GM12878 (cell line): Measurements from ENCODE around the gene IP6K3. TPM values are rescaled to one million over a fixed set of nuclear protein-coding genes. Genes with fewer than 3 reads are reported as not detected.

Experiments
- ATAC-seq: fragments of 200-7000 bp; cut with Tn5 transposase; 3 replicates; pipeline ENCODE4 v1.9.1; 2020; ENCODE audit warnings: mild to moderate bottlenecking, moderate library complexity
- BruUV-seq: library from RNA; stranded (reverse); fragments of 400-500 nt; replicated peaks from 2 replicates; lab custom pipeline; 2021; lab: Mats Ljungman, UMichigan
- CTCF ChIA-PET: fragments of 300-600 bp; sonication (Branson Sonifier 250); formaldehyde crosslinking; extraction: SDS; loops from one replicate; lab custom pipeline; 2021; ENCODE audit warnings: inconsistent platforms; lab: Yijun Ruan, JAX
- POLR2A ChIA-PET: fragments of 350-600 bp; formaldehyde crosslinking; extraction: SDS; loops from one replicate; lab custom pipeline; 2021; ENCODE audit warnings: inconsistent platforms; lab: Charles Lee
- RAD21 ChIA-PET: fragments of 300-600 bp; sonication (Branson Sonifier 250); formaldehyde crosslinking; loops from one replicate; lab custom pipeline; 2023; ENCODE audit warnings: antibody characterized with exemption; ENCODE audit not compliant: unreplicated experiment; lab: Charles Lee
- SMC1A ChIA-PET: fragments of 300-600 bp; sonication (Branson Sonifier 250); formaldehyde crosslinking; loops from one replicate; lab custom pipeline; 2023; ENCODE audit not compliant: unreplicated experiment, uncharacterized antibody; lab: Charles Lee
- DNase-seq: peaks from one replicate; pipeline ENCODE4 v3.0.0-alpha.2; 2011; ENCODE audit warnings: low read depth, low spot score
- FAIRE-seq: peaks from 3 replicates; lab custom pipeline; 2011; peaks lifted over from hg19 to GRCh38; lab: Jason Lieb, UNC
- H2AFZ ChIP-seq: 2 replicates; pipeline ENCODE4 v1.6.0; 2011; ENCODE audit warnings: low read depth, low read length, control low read depth; ENCODE audit not compliant: control insufficient read depth
- H3K27ac ChIP-seq: 2 replicates; pipeline ENCODE4 v1.5.1; 2011; ENCODE audit warnings: control low read depth; ENCODE audit not compliant: control insufficient read depth, insufficient read depth
- H3K27me3 ChIP-seq, 2 experiments: replicated peaks in 1 of 2; 2 replicates each; pipeline versions ENCODE4 v1.6.0 to v1.6.1; 2011; ENCODE audit warnings: low read length in 1 of 2; ENCODE audit not compliant: control insufficient read depth in 2 of 2, insufficient read depth in 2 of 2
- H3K36me3 ChIP-seq, 2 experiments: 2 replicates each; pipeline ENCODE4 v1.5.1; 2011; ENCODE audit warnings: low read length in 1 of 2; ENCODE audit not compliant: control insufficient read depth in 2 of 2, insufficient read depth in 2 of 2
- H3K4me1 ChIP-seq: 2 replicates; pipeline ENCODE4 v1.6.1; 2011; ENCODE audit warnings: mild to moderate bottlenecking, low read length, moderate library complexity, mixed read lengths; ENCODE audit not compliant: control insufficient read depth, insufficient read depth
- H3K4me2 ChIP-seq: 2 replicates; pipeline ENCODE4 v1.6.0; 2011; ENCODE audit warnings: control low read depth; ENCODE audit not compliant: control insufficient read depth, insufficient read depth
- H3K4me3 ChIP-seq: fragments of 200-600 bp; sonication (generic); 2 replicates; pipeline ENCODE4 v1.5.1; 2016
- H3K79me2 ChIP-seq: 2 replicates; pipeline ENCODE4 v1.6.0; 2011; ENCODE audit warnings: low read length; ENCODE audit not compliant: control insufficient read depth, insufficient read depth
- H3K9ac ChIP-seq: 2 replicates; pipeline ENCODE4 v1.8.0; 2011; ENCODE audit warnings: low read length, control low read depth, mixed read lengths; ENCODE audit not compliant: control insufficient read depth, insufficient read depth
- H3K9me3 ChIP-seq: replicated peaks from 3 replicates; pipeline ENCODE4 v1.5.1; 2011; ENCODE audit warnings: mild to moderate bottlenecking, low read length; ENCODE audit not compliant: control insufficient read depth, insufficient read depth
- H4K20me1 ChIP-seq: 2 replicates; pipeline ENCODE4 v1.6.0; 2011; ENCODE audit not compliant: control insufficient read depth, insufficient read depth
- E4F1 ChIP-seq: fragments of 450-650 bp; IDR thresholded peaks from 2 replicates; pipeline ENCODE4 v1.6.1; 2018; ENCODE audit warnings: borderline replicate concordance, mild to moderate bottlenecking; ENCODE audit not compliant: partially characterized antibody
- EP300 ChIP-seq, 2 experiments: fragments of 150-350 bp in 1 of 2; IDR thresholded peaks; 2 replicates each; pipeline ENCODE4 v1.6.1; 2011 to 2012; ENCODE audit warnings: low read depth in 2 of 2, low read length in 2 of 2, borderline replicate concordance in 1 of 2, improper control_type of control experiment in 1 of 2, inconsistent platforms in 1 of 2; ENCODE audit not compliant: control insufficient read depth in 1 of 2
- FOS ChIP-seq: IDR thresholded peaks from 3 replicates; pipeline ENCODE4 v1.6.1; 2011; ENCODE audit warnings: borderline replicate concordance; ENCODE audit not compliant: insufficient read length; ENCODE audit errors: extremely low read depth
- JUND ChIP-seq: IDR thresholded peaks from 2 replicates; pipeline ENCODE4 v1.6.1; 2012; ENCODE audit warnings: low read depth, mild to moderate bottlenecking, low read length, improper control_type of control experiment, moderate library complexity
- LARP7 ChIP-seq: fragments of 450-650 bp; IDR thresholded peaks from 2 replicates; pipeline ENCODE4 v1.6.1; 2017; ENCODE audit warnings: mild to moderate bottlenecking
- POLR2A ChIP-seq: IDR thresholded peaks from 2 replicates; pipeline ENCODE4 v1.6.1; 2011; ENCODE audit warnings: low read depth, mild to moderate bottlenecking, low read length
- POLR2AphosphoS2 ChIP-seq: IDR thresholded peaks from 2 replicates; pipeline ENCODE4 v1.6.1; 2011; ENCODE audit warnings: low read depth, mild to moderate bottlenecking, low read length, improper control_type of control experiment, moderate library complexity
- RFX5 ChIP-seq: IDR thresholded peaks from 2 replicates; pipeline ENCODE4 v1.6.1; 2011; ENCODE audit warnings: low read depth, low read length, improper control_type of control experiment
- SIX5 ChIP-seq: IDR thresholded peaks from 2 replicates; pipeline ENCODE4 v1.6.1; 2011; ENCODE audit warnings: mild to moderate bottlenecking, low read depth, low read length, moderate library complexity; ENCODE audit not compliant: severe bottlenecking
- SP1 ChIP-seq: IDR thresholded peaks from one replicate; pipeline ENCODE4 v1.6.1; 2011; ENCODE audit warnings: low read depth, low read length
- SUPT20H ChIP-seq: IDR thresholded peaks from 2 replicates; pipeline ENCODE4 v1.6.1; 2011; ENCODE audit warnings: low read depth, mild to moderate bottlenecking, low read length, moderate library complexity, borderline replicate concordance; ENCODE audit not compliant: control insufficient read depth
- WRNIP1 ChIP-seq: IDR thresholded peaks from 2 replicates; pipeline ENCODE4 v1.6.1; 2011; ENCODE audit warnings: low read depth, low read length, improper control_type of control experiment, borderline replicate concordance
- ZBED1 ChIP-seq: IDR thresholded peaks from 2 replicates; pipeline ENCODE4 v1.6.1; 2016; ENCODE audit warnings: borderline replicate concordance
- ZBTB11 ChIP-seq: fragments of 450-650 bp; formaldehyde crosslinking; IDR thresholded peaks from 2 replicates; pipeline ENCODE4 v1.5.0; 2022; ENCODE audit warnings: mild to moderate bottlenecking, missing genetic modification characterization
- WGBS: methylation state at CpG from one replicate; pipeline ENCODE4 v1.1.6; 2016; ENCODE audit warnings: low lambda C conversion rate; ENCODE audit not compliant: insufficient replicate concordance, insufficient coverage; ENCODE audit errors: missing lambda C conversion rate; 5-methylcytosine and 5-hydroxymethylcytosine counted together
- in situ Hi-C: fragments of 300-500 bp; cut with MboI; formaldehyde crosslinking; loops from 9 replicates; pipeline ENCODE4 v1.14.3; 2018; ENCODE audit warnings: mixed read lengths
- intact Hi-C: fragments of 100-400 bp; cut with micrococcal nuclease; formaldehyde crosslinking; loops from one replicate; pipeline ENCODE4 v1.14.2; 2022; ENCODE audit not compliant: unreplicated experiment
- polyA plus RNA-seq, 11 experiments: library from polyadenylated mRNA; depleted of rRNA in 4 of 11; unstranded in 6 of 11; stranded (reverse) in 5 of 11; fragments of >200 nt; fragmentation: Nextera tagmentation in 4 of 11; fragmentation: Illumina TruSeq in 1 of 11; extraction: Ambion mirVana in 4 of 11; extraction: Trizol in 1 of 11; gene quantifications; 1 replicate in 1 of 11; 2 replicates in 10 of 11; pipeline versions ENCODE4 v1.2.1 to v1.2.3, GENCODE V29; 2011 to 2016; ENCODE audit warnings: inconsistent platforms in 2 of 11, missing spikeins in 2 of 11, low read depth in 1 of 11
- total RNA-seq, 4 experiments: library from RNA; depleted of rRNA in 3 of 4; stranded (reverse); fragments of >200 nt in 3 of 4; fragmentation: Illumina TruSeq in 1 of 4; extraction: Trizol in 1 of 4; gene quantifications; 2 replicates each; pipeline versions ENCODE4 v1.2.1 to v1.2.3, GENCODE V29; 2013 to 2021

The IP6K3 gene
- total and polyA plus RNA-seq, 10 of the 15 experiments (the other 5 are each of a cell fraction or from before 2014, with no cell fraction given), result 0.02 to 0.15 (median 0.09) TPM; not detected in 7

- no TSS peak for BruUV-seq
- FAIRE-seq, result no peak
- WGBS, result 98% methylated on average over 5 of the region's 5 CpGs
These were observed 35.9 kb upstream of the IP6K3 start for GRCh38 chr6:33782561-33782960.

GRCh38 chr6:33781131-33781975 lies 34.6 kb upstream of the IP6K3 start:
- Histone ChIP-seq H4K20me1 (no peaks in the 10 kb centered on the region; the same call in 1 of the 2 replicates), H3K79me2 (peaks cover 5% of the 10 kb centered on the region), H3K27me3 (no peaks in the 10 kb centered on the region), H3K9me3 (no peaks in the 10 kb centered on the region), H3K4me3 (no peak overlapping the region), H3K27ac (no peak overlapping the region), H3K4me2 (no peak overlapping the region), H3K9ac (no peak overlapping the region), H3K4me1 (no peaks in the 10 kb centered on the region), H3K36me3 (peaks cover 11 to 41% of the 10 kb centered on the region in 2 experiments), H2AFZ (no peak overlapping the region)
- RAD21 ChIA-PET, result no interaction called here
- no TSS peak for BruUV-seq
- TF ChIP-seq ZBTB11 (CRISPR knock-in tag) (no peak), E4F1 (no peak), POLR2A (peak; percentile 28; the same call in 1 of the 2 replicates)
- intact Hi-C loops, result no loop called here
- WGBS, result 79% methylated on average over 16 of the region's 16 CpGs
- DNase-seq (no peak), FAIRE-seq (no peak), ATAC-seq (no peak)
- CTCF ChIA-PET, result interaction anchor here (4.9 kb wide), 1 partner anchor 12 kb away, joined by 33 read pairs; no protein-coding TSS in a partner anchor
- in situ Hi-C loops, result no loop called here
- POLR2A ChIA-PET, result no interaction called here
- SMC1A ChIA-PET, result no interaction called here

More at GRCh38 chr6:33782561-33782960, 35.9 kb upstream of the IP6K3 start:
- ChIA-PET SMC1A (no interaction called here), RAD21 (no interaction called here), POLR2A (no interaction called here), CTCF (no interaction called here)
- in situ Hi-C loops (no loop called here), intact Hi-C loops (no loop called here)
- no peaks in the 10 kb centered on the region; the same call in 1 of the 2 replicates for H4K20me1 ChIP-seq
- no peak overlapping the region for H2AFZ ChIP-seq
- H3K36me3 ChIP-seq, result peaks cover 8 to 29% of the 10 kb centered on the region in 2 experiments
- peaks cover 17% of the 10 kb centered on the region for H3K79me2 ChIP-seq
- H3K9me3 ChIP-seq, result no peaks in the 10 kb centered on the region
- H3K27ac ChIP-seq, result no peak overlapping the region
- no peaks in the 10 kb centered on the region for H3K27me3 ChIP-seq
- no peak overlapping the region for H3K4me3 ChIP-seq
- no peak overlapping the region for H3K4me2 ChIP-seq
- DNase-seq (no peak), ATAC-seq (no peak)
- peaks cover 6% of the 10 kb centered on the region for H3K4me1 ChIP-seq
- no peak overlapping the region for H3K9ac ChIP-seq
- no peak for TF ChIP-seq SIX5
- no peak for TF ChIP-seq RFX5
- TF ChIP-seq LARP7, result no peak
- TF ChIP-seq POLR2AphosphoS2, result no peak
- TF ChIP-seq FOS, result no peak
- no peak for TF ChIP-seq SP1
- no peak for TF ChIP-seq EP300 (IDR thresholded peaks at IDR 0.05; ENCODE audit: borderline replicate concordance in 1 of 2, control insufficient read depth in 1 of 2, low read depth in 2 of 2, low read length in 2 of 2)
- TF ChIP-seq WRNIP1, result no peak
- TF ChIP-seq JUND, result no peak
- no peak for TF ChIP-seq SUPT20H
- TF ChIP-seq ZBED1, result no peak
